HG02852 (cell line): ENCODE results near the gene TENM4.

ENCODE experiments used
- ATAC-seq: cut with Tn5 transposase; IDR thresholded peaks from one replicate; pipeline ENCODE4 v1.9.1; 2021; ENCODE audit warnings: mild to moderate bottlenecking, moderate library complexity; ENCODE audit not compliant: unreplicated experiment

Gene TENM4

DNA sequence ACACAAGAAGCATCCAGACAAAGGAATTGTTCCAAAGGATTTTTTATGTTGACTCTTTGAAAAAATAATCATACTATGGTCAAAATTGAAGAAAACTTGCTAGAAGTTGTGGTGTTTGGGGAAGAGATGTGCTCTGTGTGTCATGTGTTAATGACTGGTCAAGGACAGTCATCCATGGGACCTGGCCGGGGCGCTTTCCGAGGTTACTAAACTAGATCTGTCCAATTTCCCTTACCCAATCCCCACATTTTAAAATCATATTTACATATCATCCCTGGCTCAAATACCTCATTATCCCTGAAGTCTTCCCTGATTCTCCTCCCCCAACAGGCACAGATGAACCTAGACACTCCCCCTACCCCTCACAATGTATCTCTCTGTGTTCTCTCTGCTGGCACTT, 289.4 kb downstream of the TENM4 start:
- no peak for ATAC-seq

DNA sequence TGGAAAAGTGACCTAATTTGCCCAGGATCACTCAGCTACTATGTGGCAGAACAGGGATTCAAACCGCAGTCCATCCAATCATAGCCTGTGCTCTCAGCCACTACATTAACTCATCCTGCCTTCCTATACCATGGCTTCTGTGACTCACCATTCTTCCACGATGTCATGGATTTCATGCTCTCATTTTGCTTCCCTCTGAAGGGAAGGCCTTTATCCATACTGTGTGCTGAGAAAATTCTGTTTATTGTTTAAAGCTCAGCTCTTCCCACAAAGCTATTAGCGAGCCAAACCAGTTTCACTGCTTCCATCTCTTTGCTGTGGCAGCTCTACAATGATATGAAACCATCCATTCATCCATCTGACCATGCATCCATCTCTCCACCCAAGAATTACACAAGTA, 289.9 kb downstream of the TENM4 start:
- ATAC-seq: no peak

DNA sequence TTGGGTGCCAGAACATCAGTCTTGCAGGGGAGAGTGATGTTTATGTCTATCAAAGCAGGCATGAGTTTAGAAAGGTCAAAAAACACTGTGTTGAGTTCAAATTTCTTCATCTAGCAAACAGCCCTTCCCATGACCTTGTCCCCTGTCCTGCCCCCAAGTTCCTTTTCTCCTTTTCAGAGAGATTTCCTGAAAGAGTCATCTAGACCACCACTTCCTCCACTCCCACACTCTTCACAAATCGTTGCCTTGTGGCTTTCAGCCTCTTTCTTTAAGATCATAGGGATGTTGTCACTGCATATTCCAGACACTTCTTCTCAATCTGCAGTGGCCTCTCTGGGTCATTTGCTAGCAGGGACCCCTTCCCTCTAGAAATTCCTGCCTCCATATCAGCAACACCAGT, 290.5 kb downstream of the TENM4 start:
- no peak for ATAC-seq

DNA sequence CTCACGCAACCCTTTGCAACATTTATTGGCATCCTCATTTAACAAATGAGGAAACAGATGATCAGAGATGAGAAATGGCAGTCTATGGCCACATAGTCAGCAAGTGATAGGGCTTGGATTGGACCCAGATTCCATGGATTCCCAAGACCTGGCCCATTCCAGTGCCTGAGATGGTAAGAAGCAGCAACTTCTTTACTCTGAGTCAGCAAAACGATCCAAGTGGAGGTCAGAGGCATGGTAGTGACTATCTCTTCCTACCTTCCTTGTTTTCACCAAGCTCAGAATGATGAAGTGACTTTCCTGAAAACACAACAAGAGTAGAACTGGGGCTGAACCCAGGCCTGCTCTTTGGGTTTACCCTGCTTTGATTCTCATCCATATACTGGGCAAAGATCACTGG, 293.1 kb downstream of the TENM4 start:
- no peak for ATAC-seq

DNA sequence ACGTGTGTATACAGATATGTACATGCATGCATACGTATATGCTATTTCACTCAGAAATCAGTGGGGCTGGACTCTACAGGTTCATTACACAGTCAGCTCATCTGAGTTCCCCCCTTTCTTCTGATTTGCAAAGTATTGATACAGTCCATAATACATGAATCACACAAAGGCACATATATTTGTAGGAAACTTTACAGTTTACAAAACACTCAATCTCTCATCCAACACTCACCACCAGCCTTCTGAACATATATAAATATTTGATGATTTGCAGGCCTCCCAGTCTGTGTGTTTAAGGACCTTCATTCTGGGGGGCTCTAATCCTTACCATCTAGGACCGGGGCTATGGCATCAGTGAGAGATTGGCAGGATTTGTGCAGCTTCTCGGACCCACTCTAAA, 293.8 kb downstream of the TENM4 start:
- no peak for ATAC-seq

DNA sequence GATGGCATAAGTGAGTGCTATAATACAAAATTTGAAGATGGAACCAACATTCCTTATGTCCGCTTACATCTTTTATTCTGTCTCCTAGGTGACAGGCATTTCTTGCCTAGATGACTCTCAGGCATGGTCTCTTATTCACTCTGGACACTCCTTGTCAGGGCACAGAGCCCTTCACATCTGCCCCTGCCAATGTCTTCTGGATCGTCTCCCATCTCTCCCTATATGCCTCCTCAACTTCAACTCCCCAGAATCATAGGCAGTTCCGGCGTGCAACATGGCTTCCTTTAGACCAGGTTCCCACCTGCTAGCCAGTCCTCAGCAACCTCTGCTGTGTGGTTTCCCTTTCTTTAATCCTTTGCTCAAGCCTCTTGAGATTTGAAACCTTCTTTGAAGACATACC, 300.9 kb downstream of the TENM4 start:
- no peak for ATAC-seq

DNA sequence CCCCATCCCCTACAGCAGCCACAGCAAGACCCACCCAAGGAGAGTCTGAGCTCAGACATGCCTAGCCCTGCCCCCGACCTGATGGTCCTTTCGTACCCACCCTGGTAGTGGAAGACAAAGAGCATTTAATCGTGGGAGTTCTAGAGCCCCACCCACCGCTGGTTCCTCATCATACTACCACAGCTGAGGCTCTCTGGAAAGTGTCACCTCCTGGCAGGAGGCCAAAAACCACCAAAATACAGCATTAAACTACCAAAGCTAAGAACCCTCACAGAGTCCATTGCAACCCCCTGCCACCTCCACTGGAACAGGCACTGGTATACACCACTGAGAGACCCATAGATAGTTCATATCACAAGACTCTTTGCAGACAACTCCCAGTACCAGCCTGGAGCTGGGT, 311.1 kb downstream of the TENM4 start:
- ATAC-seq: no peak

DNA sequence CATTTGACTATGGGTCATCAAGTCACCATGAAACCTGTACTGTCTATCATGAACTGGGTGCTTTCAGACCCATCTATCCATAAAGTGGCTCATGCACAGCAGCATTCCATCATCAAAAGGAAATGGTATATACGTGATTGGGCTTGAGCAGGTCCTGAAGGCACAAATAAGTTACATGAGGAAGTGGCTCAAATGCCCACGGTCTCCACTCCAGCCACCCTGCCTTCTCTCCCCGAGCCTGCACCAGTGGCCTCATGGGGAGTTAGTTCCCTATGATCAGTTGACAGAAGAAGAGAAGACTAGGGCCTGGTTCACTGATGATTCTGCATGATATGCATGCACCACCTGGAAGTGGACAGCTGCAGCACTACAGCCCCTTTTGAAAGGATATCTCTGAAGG, 312.5 kb downstream of the TENM4 start:
- no peak for ATAC-seq

DNA sequence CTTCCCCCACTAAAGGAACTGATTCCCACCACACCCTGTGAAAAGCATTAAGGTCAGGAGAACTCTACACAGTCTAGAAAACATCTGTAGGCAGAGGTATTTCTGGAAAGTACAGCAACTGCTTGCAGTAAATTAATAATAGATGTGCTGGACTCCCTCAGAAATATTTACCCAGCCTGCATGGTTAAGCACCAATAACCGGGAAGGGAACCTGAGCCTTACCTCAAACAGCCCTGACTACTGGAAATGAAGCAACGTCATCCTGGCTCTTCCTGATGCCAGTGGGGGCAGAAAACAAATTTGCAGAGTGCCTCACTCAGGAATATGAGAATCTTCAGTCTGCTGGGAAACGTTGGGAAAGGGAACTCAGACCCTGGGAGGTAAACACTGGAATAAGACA, 318.1 kb downstream of the TENM4 start:
- ATAC-seq: no peak

DNA sequence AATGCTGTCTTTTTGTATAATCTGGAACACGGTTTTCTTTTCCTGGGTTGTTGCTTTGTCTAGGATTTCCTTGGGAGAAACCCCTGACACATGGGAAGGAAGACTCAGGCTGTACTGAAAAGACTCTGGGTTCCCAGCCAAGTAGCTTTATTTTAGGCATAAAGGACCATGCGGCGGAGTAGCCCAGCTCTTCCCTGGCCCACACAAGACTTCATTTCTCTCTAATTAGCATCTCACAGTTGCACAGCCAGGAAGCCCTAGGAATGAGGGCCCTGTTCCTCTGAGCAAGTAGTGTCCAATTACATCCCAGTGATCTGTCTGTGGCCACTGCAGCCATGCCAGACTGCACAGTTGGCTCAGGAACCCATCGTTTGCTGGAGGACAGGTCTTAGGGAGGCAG, 319.5 kb downstream of the TENM4 start:
- ATAC-seq: no peak

DNA sequence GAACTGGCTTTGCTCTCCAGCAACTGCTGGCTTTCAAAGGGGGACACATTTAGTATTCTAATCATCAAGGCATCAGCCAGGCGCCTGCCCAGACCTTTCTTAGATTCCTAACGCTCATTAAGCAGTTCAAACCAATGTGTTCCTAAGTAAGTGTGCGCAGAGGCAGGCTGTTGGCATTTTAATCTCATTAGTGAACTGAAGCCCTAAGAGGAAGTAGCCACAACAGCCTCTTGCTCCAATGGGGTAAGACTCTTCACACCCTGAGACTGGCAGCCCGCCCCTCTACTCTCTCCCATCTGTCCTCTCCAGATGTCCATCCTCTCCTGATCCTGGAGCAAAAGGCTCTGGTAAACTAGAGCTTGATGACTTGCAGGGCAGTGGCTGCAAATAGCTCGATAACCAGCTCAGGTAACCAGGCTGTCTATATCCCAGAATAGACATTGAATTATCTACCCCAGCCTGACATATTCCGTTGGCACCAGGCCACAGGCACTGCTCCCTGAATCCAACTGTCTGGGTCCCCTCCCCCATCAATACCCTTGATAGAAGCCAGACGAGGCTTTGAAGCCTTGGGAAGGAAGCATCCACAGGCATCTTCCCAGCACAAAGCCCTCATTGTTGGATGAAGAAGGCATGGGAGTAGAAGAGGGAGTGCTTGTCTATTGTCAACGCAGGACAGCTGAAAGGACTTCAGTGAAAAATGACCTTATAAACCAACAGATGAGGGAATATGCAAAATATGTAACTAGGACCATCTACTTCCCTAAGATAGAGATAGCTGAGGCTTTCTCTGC, 321.1 kb downstream of the TENM4 start:
- no peak for ATAC-seq

DNA sequence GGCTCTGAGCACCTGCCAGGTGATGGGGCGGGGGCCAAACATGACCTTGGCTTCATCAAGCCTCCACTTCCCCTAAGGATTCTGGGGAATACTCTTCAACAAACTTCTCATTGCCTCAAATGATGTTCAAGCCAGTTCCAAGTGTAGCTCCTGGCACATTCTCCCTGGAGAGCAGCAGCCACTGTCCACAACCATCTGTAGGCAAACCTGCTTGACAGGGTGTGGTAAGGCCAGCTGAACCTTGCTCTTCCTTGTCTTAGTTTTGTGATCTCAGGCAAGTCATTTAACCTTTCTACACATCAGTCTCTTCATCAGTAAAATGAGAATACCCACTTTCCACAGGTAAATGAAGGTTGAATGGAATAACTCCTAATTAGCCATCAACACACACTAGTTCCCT, 323.3 kb downstream of the TENM4 start:
- ATAC-seq: no peak

DNA sequence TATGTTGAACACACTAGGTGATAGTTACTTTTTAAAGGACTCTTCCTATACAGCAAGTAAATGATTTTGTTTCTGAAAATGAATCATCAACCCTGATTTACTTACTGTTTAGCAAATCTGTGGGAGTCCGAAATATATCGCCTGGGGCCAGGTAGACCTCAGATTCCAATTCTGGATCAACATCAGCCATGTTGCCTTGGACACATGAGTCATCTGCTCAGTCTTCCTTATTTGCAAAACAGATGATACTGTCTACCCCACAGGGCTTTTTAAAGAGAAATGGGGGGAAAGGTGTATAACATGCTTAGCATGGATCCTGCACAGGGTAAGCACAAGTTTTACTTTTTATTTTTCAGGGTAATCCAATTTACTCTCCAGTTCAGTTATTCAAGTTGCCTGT, 324.2 kb downstream of the TENM4 start:
- ATAC-seq: no peak

DNA sequence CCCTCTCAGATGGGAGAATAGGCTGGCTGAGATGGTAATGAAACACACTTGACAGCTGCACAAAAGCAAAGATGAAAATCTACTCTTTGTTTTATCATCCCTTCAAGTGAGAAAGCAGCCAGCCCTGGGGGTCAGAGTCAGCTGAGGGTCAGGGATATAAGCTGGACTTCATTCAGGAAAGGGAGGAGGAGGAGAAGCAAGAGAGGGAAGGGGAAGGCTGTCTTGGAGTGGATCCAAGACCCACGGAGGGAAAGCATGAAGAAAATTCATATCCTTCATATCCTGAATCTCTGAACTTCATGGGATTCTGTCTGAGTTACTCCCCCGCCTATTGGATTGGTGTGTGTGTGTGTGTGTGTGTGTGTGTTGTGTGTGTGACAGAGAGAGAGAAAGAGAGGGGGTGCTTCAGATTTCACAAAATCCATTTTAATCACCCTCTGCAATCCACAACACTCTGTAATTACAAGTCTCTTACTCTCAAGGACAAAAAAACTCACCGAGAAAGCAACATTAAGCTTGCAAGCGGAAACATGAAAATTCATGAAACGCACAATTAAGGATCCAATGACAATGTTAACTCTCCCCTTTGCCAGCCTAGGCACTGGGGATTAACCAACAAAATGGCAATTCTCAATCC, 327.7 kb downstream of the TENM4 start:
- no peak for ATAC-seq

DNA sequence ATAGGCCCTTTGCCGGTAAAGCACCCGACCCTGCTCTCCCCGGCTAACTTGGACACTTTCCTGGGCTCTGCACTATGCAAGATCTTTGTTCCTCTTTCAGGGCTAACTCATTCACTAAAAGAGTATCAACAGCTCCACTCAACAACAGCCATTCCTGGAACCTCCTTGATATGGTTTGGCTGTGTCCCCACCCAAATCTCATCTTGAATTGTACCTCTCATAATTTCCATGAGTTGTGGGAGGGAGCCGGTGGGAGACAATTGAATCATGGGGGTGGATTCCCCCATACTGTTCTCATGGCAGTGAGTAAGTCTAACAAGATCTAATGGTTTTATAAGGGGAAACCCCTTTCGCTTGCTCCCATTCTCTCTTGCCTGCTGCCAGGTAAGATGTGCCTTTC, 330.0 kb downstream of the TENM4 start:
- ATAC-seq: no peak

DNA sequence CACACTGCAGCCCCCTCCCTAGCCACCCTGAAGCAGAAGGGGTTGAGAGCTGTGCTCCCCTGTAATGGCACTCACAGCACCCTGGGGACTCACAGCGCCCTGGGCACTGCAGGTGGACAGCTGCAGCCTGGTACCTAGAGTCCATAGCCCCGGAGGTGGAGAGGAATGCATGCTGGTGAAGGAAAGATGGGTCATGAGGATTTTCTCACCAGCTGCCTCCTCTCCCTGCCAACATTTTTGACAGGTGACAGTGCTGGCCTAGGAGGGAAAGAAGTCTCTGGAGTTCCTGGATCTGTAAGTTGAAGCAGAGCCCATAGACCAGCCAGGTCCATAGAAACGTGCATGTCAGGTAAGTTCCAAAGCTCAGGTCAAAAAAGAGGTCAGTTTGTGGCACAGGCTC, 330.5 kb downstream of the TENM4 start:
- ATAC-seq: no peak

DNA sequence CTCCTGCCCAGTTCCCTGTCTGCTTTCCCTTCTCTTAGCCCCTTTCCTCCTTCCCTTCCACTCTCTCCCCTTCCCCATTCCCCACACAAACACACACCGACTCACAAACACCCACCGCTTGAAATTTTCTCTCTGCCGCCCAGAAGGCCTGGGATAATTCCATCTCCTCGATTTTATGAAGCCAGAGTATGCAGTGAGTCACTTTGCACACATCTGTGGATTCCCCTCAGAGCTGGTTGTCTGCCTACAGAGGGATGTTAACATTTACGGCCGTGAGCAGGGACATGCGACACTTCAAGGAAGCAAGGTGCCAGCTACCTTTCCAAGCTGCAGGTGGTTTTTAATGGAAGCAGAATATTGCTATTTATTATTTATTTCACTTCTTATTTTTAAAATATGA, 332.0 kb downstream of the TENM4 start:
- no peak for ATAC-seq

DNA sequence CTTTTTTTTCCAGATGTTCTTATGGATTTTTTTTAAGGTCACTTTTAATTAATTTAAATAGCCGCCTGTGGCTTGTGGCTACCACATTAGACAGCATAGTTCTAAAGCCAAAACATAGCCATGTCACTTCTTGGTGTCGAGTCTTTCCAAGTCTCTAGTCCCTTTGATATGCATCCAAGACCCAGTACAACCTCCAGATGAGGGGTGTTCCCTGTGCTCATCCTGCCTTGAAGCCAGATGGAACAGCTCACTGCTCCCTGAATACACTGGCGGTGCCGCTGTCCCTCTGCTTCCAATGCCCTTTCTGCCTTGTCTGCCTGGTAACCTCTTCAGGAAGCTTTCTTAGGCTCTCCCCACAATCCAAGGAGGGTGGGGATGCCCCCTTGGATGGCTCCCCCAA, 338.0 kb downstream of the TENM4 start:
- ATAC-seq: no peak

DNA sequence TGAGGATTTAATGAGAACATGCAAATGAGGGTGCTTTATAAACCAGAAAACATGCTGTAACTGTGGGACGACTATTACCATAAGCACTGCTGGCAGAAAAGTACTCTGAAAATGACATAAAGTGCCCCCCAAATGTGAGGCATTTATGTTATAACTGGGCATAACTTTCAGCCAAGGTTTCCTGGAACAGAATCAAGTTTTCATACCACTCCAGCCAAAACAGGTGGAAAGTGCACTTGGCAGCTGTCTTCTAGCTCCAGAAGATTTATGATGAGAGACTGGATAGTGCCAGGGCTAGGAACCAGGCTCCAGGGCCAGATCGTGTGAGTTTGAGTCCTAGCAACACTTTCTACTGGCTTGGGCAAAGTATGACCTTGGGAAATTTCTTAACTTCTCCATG, 339.2 kb downstream of the TENM4 start:
- no peak for ATAC-seq

DNA sequence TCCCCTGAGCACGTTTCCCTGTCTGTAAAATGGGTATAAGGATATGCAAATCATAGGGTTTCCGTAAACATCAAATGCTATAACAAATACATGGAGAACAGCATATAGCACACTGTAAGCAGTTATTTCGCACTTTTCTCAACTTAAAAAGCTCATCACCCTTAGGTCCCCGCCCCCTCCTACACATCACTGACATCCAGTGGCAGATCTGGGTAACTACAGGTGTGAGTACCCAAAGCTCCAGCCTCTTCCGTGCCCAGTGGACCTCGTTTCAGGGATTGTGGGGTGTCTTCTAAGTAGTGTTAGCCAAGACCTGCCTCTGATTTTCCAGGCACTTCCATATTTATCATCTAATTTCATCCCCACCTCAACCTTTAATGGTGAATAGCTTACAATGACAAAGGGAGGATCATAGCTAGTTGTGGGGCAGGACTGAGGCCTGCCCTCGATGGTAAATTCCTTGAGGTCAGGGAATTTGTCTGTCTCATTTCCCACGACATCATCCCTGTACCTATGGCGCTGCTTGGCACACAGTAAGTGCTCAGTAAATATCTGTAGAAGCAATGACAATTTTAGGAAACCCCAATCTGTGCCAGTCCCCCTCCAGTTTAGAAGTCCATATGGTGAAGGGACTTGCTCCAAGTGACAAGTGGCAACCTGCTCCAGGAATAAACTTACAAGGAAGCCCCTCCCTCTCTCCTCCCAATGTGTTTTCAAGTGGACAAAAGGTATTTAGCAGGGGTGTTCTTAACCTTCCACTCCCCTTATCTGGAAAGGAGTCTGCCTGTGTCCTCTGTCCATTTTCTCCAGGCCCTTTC, 340.5 kb downstream of the TENM4 start:
- peak; percentile 81 for ATAC-seq

DNA sequence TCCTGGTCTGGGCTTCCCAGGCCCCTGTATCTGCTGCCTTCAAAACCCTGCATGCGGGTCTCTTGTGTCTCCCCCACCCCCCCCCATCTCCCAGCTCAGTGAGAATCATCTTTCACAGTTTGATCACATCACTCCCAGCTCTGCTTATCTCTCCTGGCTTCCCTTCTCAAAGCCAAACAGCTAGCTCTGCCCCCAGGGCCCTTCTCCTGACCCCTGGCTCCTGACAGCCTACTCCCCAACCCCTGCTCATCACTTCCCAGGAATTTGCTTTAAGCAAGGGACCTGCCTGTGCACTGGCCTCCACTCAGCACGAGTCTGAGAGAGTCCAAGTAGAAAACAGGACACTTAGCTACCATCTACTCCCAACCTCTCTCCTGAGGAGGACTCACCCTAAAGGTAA, 342.7 kb downstream of the TENM4 start:
- no peak for ATAC-seq
